Activated T-cell treated with anti-CD3 and anti-CD28 coated beads, Interleukin-2, amount 50 U/mL, for 72 hours (primary cell): Measurements from ENCODE around the gene CTDNEP1. TPM values are rescaled to one million over a fixed set of nuclear protein-coding genes. Genes with fewer than 3 reads are reported as not detected.

Experiments used
- ATAC-seq, 2 donors: fragments of 150-1000 bp; cut with Tn5 transposase; replicated peaks in 1 of 2; 2 replicates each; pipeline ENCODE4 v1.10.0; 2021; ENCODE audit warnings: moderate library complexity in 2 of 2, mild to moderate bottlenecking in 1 of 2
- DNase-seq, 2 donors: peaks; one replicate each; pipeline ENCODE4 v3.0.0; 2021 to 2022; ENCODE audit warnings: mixed read lengths in 1 of 2
- H3K27ac Mint-ChIP-seq: one replicate; pipeline ENCODE4 v1.8.0; 2022; ENCODE audit warnings: mild to moderate bottlenecking, moderate library complexity, mixed read lengths
- H3K27me3 Mint-ChIP-seq: one replicate; pipeline ENCODE4 v1.8.0; 2022; ENCODE audit warnings: low read depth, mixed read lengths
- H3K36me3 Mint-ChIP-seq, 2 donors: one replicate each; pipeline ENCODE4 v1.8.0; 2022; ENCODE audit warnings: mixed read lengths in 2 of 2, mild to moderate bottlenecking in 1 of 2; ENCODE audit not compliant: insufficient read depth in 2 of 2
- H3K4me1 Mint-ChIP-seq: one replicate; pipeline ENCODE4 v1.8.0; 2022; ENCODE audit warnings: low read depth, mixed read lengths
- H3K4me3 Mint-ChIP-seq, 2 donors: one replicate each; pipeline ENCODE4 v1.8.0; 2022; ENCODE audit warnings: mild to moderate bottlenecking in 2 of 2, mixed read lengths in 2 of 2, moderate library complexity in 2 of 2
- H3K9me3 Mint-ChIP-seq, 2 donors: one replicate each; pipeline ENCODE4 v1.8.0; 2022; ENCODE audit warnings: mixed read lengths in 2 of 2
- total RNA-seq, 2 donors: library from RNA; stranded (reverse); gene quantifications; one replicate each; pipeline ENCODE4 v1.2.3, GENCODE V29; 2022

Gene CTDNEP1
- total RNA-seq = 100 to 1,000 TPM; 184 to 186 TPM

GRCh38 chr17:7251661-7252175 is at the start of gene CTDNEP1:
Gene CTDNEP1 (minus strand): TSS chr17:7251734. CDS start chr17:7251296, 438 bp downstream.
- Mint-ChIP-seq H3K27ac (peak within 1 kb of the TSS; percentile 98), H3K4me3 (peak within 1 kb of the TSS; percentile 93 to 99), H3K4me1 (peaks cover 46% of the 10 kb centered on the region), H3K9me3 (no peaks in the 10 kb centered on the region), H3K27me3 (no peaks in the 10 kb centered on the region), H3K36me3 (peaks cover 7 to 18% of the 10 kb centered on the region in 2 donors)
- DNase-seq = peak; percentile 98 to 99
- ATAC-seq = peak; percentile 96 to 97

- DNase-seq (peak; percentile 77 to 86), ATAC-seq (peak; percentile 20 to 38)
- Mint-ChIP-seq H3K27me3 (peaks cover 23% of the 10 kb centered on the region), H3K9me3 (no peaks in the 10 kb centered on the region), H3K27ac (no peak overlapping the region), H3K4me1 (peaks cover 21% of the 10 kb centered on the region), H3K4me3 (peak overlapping the region; percentile 93), H3K36me3 (no peaks in the 10 kb centered on the region)
Observed at GRCh38 chr17:7296189-7296861, 44.8 kb upstream of the CTDNEP1 start.

- Mint-ChIP-seq H3K4me1 (peaks cover 21% of the 10 kb centered on the region), H3K27ac (peak overlapping the region; percentile 90), H3K36me3 (no peaks in the 10 kb centered on the region), H3K4me3 (peak overlapping the region; percentile 93), H3K9me3 (no peaks in the 10 kb centered on the region), H3K27me3 (peaks cover 23% of the 10 kb centered on the region)
- ATAC-seq = no peak
- DNase-seq = no peak
Observed at GRCh38 chr17:7295230-7296180, 44.0 kb upstream of the CTDNEP1 start.

GRCh38 chr17:7294614-7295153 is 43.1 kb upstream of the CTDNEP1 start, which contains the start of gene YBX2:
Gene YBX2 (minus strand): TSS chr17:7294639. CDS start chr17:7294500, 139 bp downstream.
- ATAC-seq (peak; percentile 89 to 92), DNase-seq (peak; percentile 91 to 95)
- Mint-ChIP-seq H3K36me3 (no peaks in the 10 kb centered on the region), H3K4me1 (peaks cover 21% of the 10 kb centered on the region), H3K27ac (peak within 1 kb of the TSS; percentile 90), H3K27me3 (peaks cover 23% of the 10 kb centered on the region), H3K9me3 (no peaks in the 10 kb centered on the region), H3K4me3 (peak within 1 kb of the TSS; percentile 93)

DNA sequence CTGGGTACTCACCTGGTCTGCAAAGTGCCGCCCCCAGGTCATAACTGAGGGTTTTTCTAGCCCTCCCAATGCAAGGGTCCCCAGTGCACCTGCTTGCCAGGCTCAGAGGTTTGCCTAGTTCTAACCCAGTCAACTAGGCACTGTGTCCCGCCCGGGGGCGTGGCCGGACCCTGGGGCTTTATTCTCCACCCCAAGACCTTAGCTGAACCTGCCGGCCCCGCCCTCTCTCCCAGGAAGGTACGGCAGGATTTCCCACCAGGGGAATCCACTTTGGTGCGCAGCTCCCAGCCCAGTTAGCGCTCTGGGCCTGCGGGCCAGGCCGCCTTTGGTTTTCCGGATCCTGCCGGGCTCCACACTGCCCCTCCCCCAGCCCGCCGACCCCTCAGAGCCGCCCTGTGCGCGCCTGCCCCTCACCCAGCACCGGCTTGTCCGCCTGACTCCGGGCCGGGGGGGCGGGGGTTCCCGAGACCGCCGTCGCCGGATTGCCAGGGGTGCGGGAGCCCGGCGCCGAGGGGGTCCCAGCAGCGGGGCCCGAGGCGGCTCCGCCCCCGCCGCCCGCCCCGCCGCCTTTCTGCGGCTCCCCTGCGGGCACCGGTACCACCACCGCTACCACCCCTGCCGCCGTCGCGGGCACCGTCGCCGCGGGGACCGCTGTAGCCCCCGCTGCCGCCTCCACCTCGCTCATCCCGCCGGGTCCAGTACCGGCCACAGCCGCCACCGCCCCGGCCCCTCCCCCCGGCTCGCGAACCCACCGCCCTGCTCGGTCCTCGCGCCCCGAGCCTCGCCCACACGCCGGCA is 42.5 kb upstream of the CTDNEP1 start:
- DNase-seq (peak in 1 of 2 donors; percentile 35), ATAC-seq (no peak)
- Mint-ChIP-seq H3K9me3 (no peaks in the 10 kb centered on the region), H3K4me3 (peak overlapping the region; percentile 62 to 93), H3K36me3 (no peaks in the 10 kb centered on the region), H3K27me3 (peaks cover 23% of the 10 kb centered on the region), H3K4me1 (peaks cover 21% of the 10 kb centered on the region), H3K27ac (no peak overlapping the region)

DNA sequence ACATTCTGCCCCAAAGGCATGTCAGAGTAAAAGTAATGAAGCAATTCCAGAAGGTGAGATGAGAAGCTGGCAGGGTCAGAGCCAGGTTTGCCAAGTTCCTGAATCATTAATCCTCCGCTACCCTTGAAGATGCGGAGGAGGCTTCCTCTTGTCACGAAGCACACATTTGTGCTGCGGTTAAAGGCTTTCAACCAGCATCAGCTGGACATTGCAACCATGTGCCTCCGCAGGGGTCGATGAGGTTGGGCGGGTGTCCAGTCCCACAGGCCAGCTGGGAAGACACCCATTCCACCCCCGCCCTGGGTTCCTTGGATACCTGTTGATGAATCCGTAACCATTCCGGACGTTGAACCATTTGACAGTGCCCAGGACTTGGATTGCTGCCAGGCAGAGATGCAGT is 41.6 kb upstream of the CTDNEP1 start:
- Mint-ChIP-seq H3K27me3 (peaks cover 23% of the 10 kb centered on the region), H3K4me1 (peaks cover 21% of the 10 kb centered on the region), H3K4me3 (peak overlapping the region; percentile 62 to 67), H3K9me3 (no peaks in the 10 kb centered on the region), H3K27ac (no peak overlapping the region), H3K36me3 (no peaks in the 10 kb centered on the region)
- DNase-seq (no peak), ATAC-seq (no peak)

DNA sequence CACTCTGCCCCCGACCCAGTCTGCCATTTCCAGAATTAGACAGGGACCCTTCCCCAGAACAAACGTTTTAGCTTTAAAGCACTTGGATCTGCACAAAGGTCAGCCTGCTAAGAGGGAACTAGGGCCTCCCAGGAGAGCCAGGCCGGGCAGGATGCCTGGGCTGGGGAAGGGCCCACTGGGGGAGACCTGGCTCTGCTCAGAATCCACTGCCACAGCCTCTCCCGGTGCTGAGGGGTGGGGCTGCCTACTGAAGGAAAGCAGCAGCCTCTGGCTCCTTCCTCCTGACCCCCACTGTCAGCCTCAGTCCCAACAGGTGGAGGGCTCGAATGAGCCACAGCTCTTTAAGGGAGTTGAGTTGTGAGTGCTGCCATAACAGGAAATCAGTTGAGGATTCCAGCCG is 41.2 kb upstream of the CTDNEP1 start:
- peak overlapping the region in 1 of 2 donors; percentile 67 for H3K4me3 Mint-ChIP-seq
- H3K27ac Mint-ChIP-seq = no peak overlapping the region
- peaks cover 23% of the 10 kb centered on the region for H3K27me3 Mint-ChIP-seq
- DNase-seq = no peak
- peaks cover 21% of the 10 kb centered on the region for H3K4me1 Mint-ChIP-seq
- H3K9me3 Mint-ChIP-seq = no peaks in the 10 kb centered on the region
- no peaks in the 10 kb centered on the region for H3K36me3 Mint-ChIP-seq
- ATAC-seq = no peak

GRCh38 chr17:7292194-7292593 is 40.7 kb upstream of the CTDNEP1 start:
- H3K4me1 Mint-ChIP-seq = peaks cover 21% of the 10 kb centered on the region
- peaks cover 23% of the 10 kb centered on the region for H3K27me3 Mint-ChIP-seq
- H3K36me3 Mint-ChIP-seq = no peaks in the 10 kb centered on the region
- no peak for ATAC-seq
- H3K4me3 Mint-ChIP-seq = no peak overlapping the region
- DNase-seq = no peak
- H3K27ac Mint-ChIP-seq = no peak overlapping the region
- H3K9me3 Mint-ChIP-seq = no peaks in the 10 kb centered on the region

- no peaks in the 10 kb centered on the region for H3K36me3 Mint-ChIP-seq
- no peak overlapping the region for H3K4me3 Mint-ChIP-seq
- DNase-seq (no peak), ATAC-seq (no peak)
- peaks cover 18% of the 10 kb centered on the region for H3K27me3 Mint-ChIP-seq
- H3K9me3 Mint-ChIP-seq = no peaks in the 10 kb centered on the region
- peaks cover 10% of the 10 kb centered on the region for H3K4me1 Mint-ChIP-seq
- no peak overlapping the region for H3K27ac Mint-ChIP-seq
Observed at GRCh38 chr17:7290685-7291084, 39.2 kb upstream of the CTDNEP1 start.

GRCh38 chr17:7290166-7290565 is 38.6 kb upstream of the CTDNEP1 start:
- no peak for DNase-seq
- Mint-ChIP-seq H3K27ac (no peak overlapping the region), H3K27me3 (peaks cover 13% of the 10 kb centered on the region)

DNA sequence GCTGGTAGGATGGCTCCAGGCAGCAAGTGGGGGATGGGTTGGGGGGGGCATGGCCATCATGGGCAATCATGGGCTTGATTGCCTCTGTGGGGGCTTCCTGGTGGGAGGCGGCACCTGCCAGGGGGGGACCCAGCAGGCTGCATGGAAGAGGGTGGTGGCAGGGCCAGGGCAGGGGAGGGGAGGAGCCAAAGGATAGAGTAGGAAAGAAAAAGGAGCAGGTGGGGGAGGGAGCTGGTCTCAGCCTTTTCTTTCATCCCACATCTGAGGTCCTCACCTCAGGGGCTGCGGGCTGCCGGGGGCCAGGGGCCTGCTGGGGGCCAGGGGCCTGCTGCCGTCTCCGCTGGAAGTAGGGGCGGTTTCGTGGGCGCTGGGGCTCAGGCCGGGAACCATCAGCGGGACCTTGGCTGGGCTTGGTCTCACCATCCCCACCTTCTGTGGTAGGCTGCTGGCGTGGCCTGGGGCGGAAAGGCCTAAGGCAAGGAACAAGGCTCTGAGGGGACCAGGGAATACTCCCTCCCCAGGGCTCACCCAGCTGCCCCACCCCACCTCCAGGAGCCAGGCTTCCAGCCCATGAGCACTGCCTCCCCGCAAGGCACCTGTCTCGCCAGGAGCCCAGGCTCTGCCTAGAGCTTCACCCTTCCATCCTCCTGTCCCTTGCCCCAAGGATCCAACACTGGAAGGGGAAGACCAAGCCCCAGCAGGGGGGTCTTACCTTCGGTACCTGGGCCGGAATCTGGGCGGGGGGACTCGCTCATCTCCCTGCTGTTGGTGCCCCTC is 37.9 kb upstream of the CTDNEP1 start:
- Mint-ChIP-seq H3K27ac (no peak overlapping the region), H3K4me3 (no peak overlapping the region), H3K4me1 (no peaks in the 10 kb centered on the region), H3K27me3 (peaks cover 9% of the 10 kb centered on the region), H3K36me3 (no peaks in the 10 kb centered on the region), H3K9me3 (no peaks in the 10 kb centered on the region)
- ATAC-seq (no peak), DNase-seq (no peak)

More at GRCh38 chr17:7290166-7290565, 38.6 kb upstream of the CTDNEP1 start:
- no peak for ATAC-seq
- Mint-ChIP-seq H3K9me3 (no peaks in the 10 kb centered on the region), H3K4me3 (no peak overlapping the region), H3K36me3 (no peaks in the 10 kb centered on the region), H3K4me1 (peaks cover 4% of the 10 kb centered on the region)

GRCh38 chr17:7285679-7286078 is 34.1 kb upstream of the CTDNEP1 start:
- H3K27ac Mint-ChIP-seq = no peak overlapping the region
- no peaks in the 10 kb centered on the region for H3K9me3 Mint-ChIP-seq
- H3K4me1 Mint-ChIP-seq = peaks cover 19% of the 10 kb centered on the region
- DNase-seq = no peak
- no peak overlapping the region for H3K4me3 Mint-ChIP-seq
- ATAC-seq = no peak
- H3K27me3 Mint-ChIP-seq = peaks cover 22% of the 10 kb centered on the region
- no peaks in the 10 kb centered on the region for H3K36me3 Mint-ChIP-seq
